Measurements from ENCODE around the gene FOXD2.

FOXD2 gene

GRCh38 chr1:47481936-47482335 is 44.1 kb downstream of the FOXD2 start:
- no peaks in the 10 kb centered on the region for H3K4me1 ChIP-seq (ENCODE audit: control insufficient read depth, insufficient read depth, low read depth, low read length)
- no peak for DNase-seq
- no peak overlapping the region for H3K4me3 ChIP-seq (ENCODE audit: insufficient read depth in 1 of 2, low read depth in 1 of 2, low read length in 2 of 2)
- H2BK15ac ChIP-seq (ENCODE audit: low read depth, poor library complexity, severe bottlenecking): no peak overlapping the region
- H3K4ac ChIP-seq (ENCODE audit: low read depth in 1 of 2, low read length in 2 of 2): no peak overlapping the region
- H4K8ac ChIP-seq (ENCODE audit: low read length): no peak overlapping the region
- no peak overlapping the region for H3K18ac ChIP-seq (ENCODE audit: low read depth in 1 of 2, low read length in 2 of 2)
- WGBS: 78% methylated on average over 3 of the region's 3 CpGs
- H2BK5ac ChIP-seq (ENCODE audit: low read depth, low read length, poor library complexity, severe bottlenecking): no peak overlapping the region
- H2BK12ac ChIP-seq (ENCODE audit: low read length in 2 of 2): no peak overlapping the region
- no peaks in the 10 kb centered on the region for H3K9me3 ChIP-seq (ENCODE audit: control insufficient read depth, low read length)
- H3K36me3 ChIP-seq (ENCODE audit: control insufficient read depth in 1 of 2, insufficient read depth in 2 of 2, low read depth in 1 of 2, low read length in 2 of 2): no peaks in the 10 kb centered on the region
- no peak overlapping the region for H3K27ac ChIP-seq (ENCODE audit: low read length, poor library complexity, severe bottlenecking)
- H2AK5ac ChIP-seq (ENCODE audit: low read length, severe bottlenecking): no peak overlapping the region
- no peak overlapping the region for H3K14ac ChIP-seq (ENCODE audit: low read length in 2 of 2)
- H3K9ac ChIP-seq (ENCODE audit: low read length): no peak overlapping the region
- H4K91ac ChIP-seq (ENCODE audit: low read length): no peak overlapping the region
- H3K4me2 ChIP-seq (ENCODE audit: low read length, poor library complexity, severe bottlenecking): no peak overlapping the region
- H3K79me1 ChIP-seq (replicated peaks; ENCODE audit: low read length, poor library complexity, severe bottlenecking): no peaks in the 10 kb centered on the region
- H3K27me3 ChIP-seq (ENCODE audit: control insufficient read depth in 1 of 2, insufficient read depth in 1 of 2, low read length in 2 of 2): peaks cover 23 to 55% of the 10 kb centered on the region in 2 experiments
- H3K23ac ChIP-seq (ENCODE audit: low read length in 2 of 2): no peak overlapping the region
- no peak overlapping the region for H2BK120ac ChIP-seq (ENCODE audit: low read depth, low read length)
- no peak overlapping the region for H2AFZ ChIP-seq (ENCODE audit: low read depth, low read length)

- H2AFZ ChIP-seq (ENCODE audit: low read depth, low read length): no peak overlapping the region
- no peak overlapping the region for H2BK15ac ChIP-seq (ENCODE audit: low read depth, poor library complexity, severe bottlenecking)
These were observed 44.9 kb downstream of the FOXD2 start for GRCh38 chr1:47482786-47483185.

GRCh38 chr1:47483651-47484050 is 45.8 kb downstream of the FOXD2 start:
- Histone ChIP-seq H3K4me2 (ENCODE audit: low read length, poor library complexity, severe bottlenecking) (no peak overlapping the region), H3K36me3 (ENCODE audit: control insufficient read depth in 1 of 2, insufficient read depth in 2 of 2, low read depth in 1 of 2, low read length in 2 of 2) (no peaks in the 10 kb centered on the region), H3K9me3 (ENCODE audit: control insufficient read depth, low read length) (no peaks in the 10 kb centered on the region), H3K9ac (ENCODE audit: low read length) (no peak overlapping the region), H2AK5ac (ENCODE audit: low read length, severe bottlenecking) (no peak overlapping the region), H2BK12ac (ENCODE audit: low read length in 2 of 2) (no peak overlapping the region), H3K23ac (ENCODE audit: low read length in 2 of 2) (no peak overlapping the region), H3K4me3 (ENCODE audit: insufficient read depth in 1 of 2, low read depth in 1 of 2, low read length in 2 of 2) (no peak overlapping the region), H3K79me1 (replicated peaks; ENCODE audit: low read length, poor library complexity, severe bottlenecking) (no peaks in the 10 kb centered on the region), H2BK15ac (ENCODE audit: low read depth, poor library complexity, severe bottlenecking) (no peak overlapping the region), H2BK120ac (ENCODE audit: low read depth, low read length) (no peak overlapping the region), H3K4ac (ENCODE audit: low read depth in 1 of 2, low read length in 2 of 2) (no peak overlapping the region), H2BK5ac (ENCODE audit: low read depth, low read length, poor library complexity, severe bottlenecking) (no peak overlapping the region), H3K18ac (ENCODE audit: low read depth in 1 of 2, low read length in 2 of 2) (no peak overlapping the region), H3K27me3 (ENCODE audit: control insufficient read depth in 1 of 2, insufficient read depth in 1 of 2, low read length in 2 of 2) (peaks cover 20 to 47% of the 10 kb centered on the region in 2 experiments), H2AFZ (ENCODE audit: low read depth, low read length) (no peak overlapping the region), H3K4me1 (ENCODE audit: control insufficient read depth, insufficient read depth, low read depth, low read length) (no peaks in the 10 kb centered on the region), H3K27ac (ENCODE audit: low read length, poor library complexity, severe bottlenecking) (no peak overlapping the region), H4K91ac (ENCODE audit: low read length) (no peak overlapping the region), H3K14ac (ENCODE audit: low read length in 2 of 2) (no peak overlapping the region), H4K8ac (ENCODE audit: low read length) (no peak overlapping the region)
- 87% methylated on average over 5 of the region's 5 CpGs for WGBS
- DNase-seq: no peak

More at GRCh38 chr1:47482786-47483185, 44.9 kb downstream of the FOXD2 start:
- Histone ChIP-seq H3K4me3 (ENCODE audit: insufficient read depth in 1 of 2, low read depth in 1 of 2, low read length in 2 of 2) (no peak overlapping the region), H4K8ac (ENCODE audit: low read length) (no peak overlapping the region), H3K79me1 (replicated peaks; ENCODE audit: low read length, poor library complexity, severe bottlenecking) (no peaks in the 10 kb centered on the region), H3K9me3 (ENCODE audit: control insufficient read depth, low read length) (no peaks in the 10 kb centered on the region), H3K36me3 (ENCODE audit: control insufficient read depth in 1 of 2, insufficient read depth in 2 of 2, low read depth in 1 of 2, low read length in 2 of 2) (no peaks in the 10 kb centered on the region), H3K9ac (ENCODE audit: low read length) (no peak overlapping the region), H3K4me2 (ENCODE audit: low read length, poor library complexity, severe bottlenecking) (no peak overlapping the region), H3K27me3 (ENCODE audit: control insufficient read depth in 1 of 2, insufficient read depth in 1 of 2, low read length in 2 of 2) (peaks cover 16 to 47% of the 10 kb centered on the region in 2 experiments), H3K27ac (ENCODE audit: low read length, poor library complexity, severe bottlenecking) (no peak overlapping the region), H4K91ac (ENCODE audit: low read length) (no peak overlapping the region), H2BK120ac (ENCODE audit: low read depth, low read length) (no peak overlapping the region), H3K4ac (ENCODE audit: low read depth in 1 of 2, low read length in 2 of 2) (no peak overlapping the region), H3K14ac (ENCODE audit: low read length in 2 of 2) (no peak overlapping the region), H3K18ac (ENCODE audit: low read depth in 1 of 2, low read length in 2 of 2) (no peak overlapping the region), H2BK12ac (ENCODE audit: low read length in 2 of 2) (no peak overlapping the region), H3K4me1 (ENCODE audit: control insufficient read depth, insufficient read depth, low read depth, low read length) (no peaks in the 10 kb centered on the region), H2BK5ac (ENCODE audit: low read depth, low read length, poor library complexity, severe bottlenecking) (no peak overlapping the region), H2AK5ac (ENCODE audit: low read length, severe bottlenecking) (no peak overlapping the region), H3K23ac (ENCODE audit: low read length in 2 of 2) (no peak overlapping the region)
- DNase-seq: no peak
- 44% methylated on average over 1 of the region's 1 CpG for WGBS

GRCh38 chr1:47485817-47486216 is 48.0 kb downstream of the FOXD2 start:
- H3K4me3 ChIP-seq (ENCODE audit: insufficient read depth in 1 of 2, low read depth in 1 of 2, low read length in 2 of 2): no peak overlapping the region
- H3K4me2 ChIP-seq (ENCODE audit: low read length, poor library complexity, severe bottlenecking): no peak overlapping the region
- H3K36me3 ChIP-seq (ENCODE audit: control insufficient read depth in 1 of 2, insufficient read depth in 2 of 2, low read depth in 1 of 2, low read length in 2 of 2): no peaks in the 10 kb centered on the region
- H2AK5ac ChIP-seq (ENCODE audit: low read length, severe bottlenecking): no peak overlapping the region
- H2BK12ac ChIP-seq (ENCODE audit: low read length in 2 of 2): no peak overlapping the region
- no peaks in the 10 kb centered on the region for H3K79me1 ChIP-seq (replicated peaks; ENCODE audit: low read length, poor library complexity, severe bottlenecking)
- H3K4ac ChIP-seq (ENCODE audit: low read depth in 1 of 2, low read length in 2 of 2): no peak overlapping the region
- no peak for DNase-seq
- no peaks in the 10 kb centered on the region for H3K9me3 ChIP-seq (ENCODE audit: control insufficient read depth, low read length)
- no peak overlapping the region for H3K9ac ChIP-seq (ENCODE audit: low read length)
- H4K91ac ChIP-seq (ENCODE audit: low read length): no peak overlapping the region
- no peak overlapping the region for H3K27ac ChIP-seq (ENCODE audit: low read length, poor library complexity, severe bottlenecking)
- no peak overlapping the region for H2BK5ac ChIP-seq (ENCODE audit: low read depth, low read length, poor library complexity, severe bottlenecking)
- H2BK120ac ChIP-seq (ENCODE audit: low read depth, low read length): no peak overlapping the region
- H3K14ac ChIP-seq (ENCODE audit: low read length in 2 of 2): no peak overlapping the region
- no peak overlapping the region for H2BK15ac ChIP-seq (ENCODE audit: low read depth, poor library complexity, severe bottlenecking)
- no peak overlapping the region for H2AFZ ChIP-seq (ENCODE audit: low read depth, low read length)
- no peak overlapping the region for H3K23ac ChIP-seq (ENCODE audit: low read length in 2 of 2)
- H4K8ac ChIP-seq (ENCODE audit: low read length): no peak overlapping the region
- WGBS: 59% methylated on average over 3 of the region's 3 CpGs
- peaks cover 23 to 55% of the 10 kb centered on the region in 2 experiments for H3K27me3 ChIP-seq (ENCODE audit: control insufficient read depth in 1 of 2, insufficient read depth in 1 of 2, low read length in 2 of 2)
- H3K18ac ChIP-seq (ENCODE audit: low read depth in 1 of 2, low read length in 2 of 2): no peak overlapping the region
- H3K4me1 ChIP-seq (ENCODE audit: control insufficient read depth, insufficient read depth, low read depth, low read length): no peaks in the 10 kb centered on the region
